ENCODE data around the gene COX4I1.

Gene COX4I1

GRCh38 chr16:85783441-85783840 lies 16.1 kb upstream of the COX4I1 start:
- H3K4me1 ChIP-seq (ENCODE audit: control insufficient read depth, insufficient read depth, low read length, unreplicated experiment), result no peaks in the 10 kb centered on the region
- no peak overlapping the region for H3K27ac ChIP-seq (ENCODE audit: low read depth, low read length)
- H3K79me2 ChIP-seq (ENCODE audit: control insufficient read depth, insufficient read depth, low read length, unreplicated experiment), result peaks cover 8% of the 10 kb centered on the region
- peaks cover 28% of the 10 kb centered on the region; the same call in 1 of the 2 replicates for H3K36me3 ChIP-seq (ENCODE audit: insufficient read depth, low read length)
- no peak overlapping the region for H2AFZ ChIP-seq (ENCODE audit: low read length, unreplicated experiment)
- no peak overlapping the region for H3K4me3 ChIP-seq (ENCODE audit: low read depth, low read length)
- no peaks in the 10 kb centered on the region for H3K27me3 ChIP-seq (ENCODE audit: insufficient read depth, low read length)

DNA sequence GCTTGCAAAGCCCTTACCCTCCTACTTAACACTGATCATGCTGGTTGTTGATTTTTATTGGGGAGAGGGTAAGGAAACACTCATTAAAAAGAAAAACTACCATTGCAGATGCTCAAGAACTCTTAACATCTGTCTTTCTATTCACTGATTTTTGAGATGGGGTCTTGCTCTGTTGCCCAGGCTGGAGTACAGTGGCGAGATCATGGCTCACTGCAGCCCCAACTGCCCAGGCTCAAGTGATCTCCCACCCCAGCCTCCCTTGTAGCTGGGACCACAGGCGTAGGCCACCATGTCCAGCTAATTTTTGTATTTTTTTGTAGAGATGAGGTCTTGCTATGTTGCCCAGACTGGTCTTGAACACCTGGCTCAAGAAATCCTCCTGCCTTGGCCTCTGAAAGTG lies 14.7 kb upstream of the COX4I1 start:
- Histone ChIP-seq H3K27ac (ENCODE audit: low read depth, low read length) (no peak overlapping the region), H3K27me3 (ENCODE audit: insufficient read depth, low read length) (no peaks in the 10 kb centered on the region), H2AFZ (ENCODE audit: low read length, unreplicated experiment) (no peak overlapping the region), H3K4me3 (ENCODE audit: low read depth, low read length) (no peak overlapping the region), H3K36me3 (ENCODE audit: insufficient read depth, low read length) (peaks cover 29% of the 10 kb centered on the region; the same call in 1 of the 2 replicates), H3K79me2 (ENCODE audit: control insufficient read depth, insufficient read depth, low read length, unreplicated experiment) (peaks cover 14% of the 10 kb centered on the region), H3K4me1 (ENCODE audit: control insufficient read depth, insufficient read depth, low read length, unreplicated experiment) (no peaks in the 10 kb centered on the region)

- Histone ChIP-seq H3K4me1 (ENCODE audit: control insufficient read depth, insufficient read depth, low read length, unreplicated experiment) (no peaks in the 10 kb centered on the region), H3K27ac (ENCODE audit: low read depth, low read length) (no peak overlapping the region), H2AFZ (ENCODE audit: low read length, unreplicated experiment) (no peak overlapping the region), H3K4me3 (ENCODE audit: low read depth, low read length) (no peak overlapping the region), H3K27me3 (ENCODE audit: insufficient read depth, low read length) (no peaks in the 10 kb centered on the region), H3K79me2 (ENCODE audit: control insufficient read depth, insufficient read depth, low read length, unreplicated experiment) (peaks cover 23% of the 10 kb centered on the region), H3K36me3 (ENCODE audit: insufficient read depth, low read length) (peaks cover 22% of the 10 kb centered on the region; the same call in 1 of the 2 replicates)
Observed at GRCh38 chr16:85785927-85786326, 13.6 kb upstream of the COX4I1 start.

- Histone ChIP-seq H2AFZ (ENCODE audit: low read length, unreplicated experiment) (no peak overlapping the region), H3K4me1 (ENCODE audit: control insufficient read depth, insufficient read depth, low read length, unreplicated experiment) (no peaks in the 10 kb centered on the region), H3K4me3 (ENCODE audit: low read depth, low read length) (no peak overlapping the region), H3K79me2 (ENCODE audit: control insufficient read depth, insufficient read depth, low read length, unreplicated experiment) (peaks cover 49% of the 10 kb centered on the region), H3K27me3 (ENCODE audit: insufficient read depth, low read length) (no peaks in the 10 kb centered on the region), H3K36me3 (ENCODE audit: insufficient read depth, low read length) (peaks cover 22% of the 10 kb centered on the region; the same call in 1 of the 2 replicates), H3K27ac (ENCODE audit: low read depth, low read length) (no peak overlapping the region)
Observed at GRCh38 chr16:85788819-85789218, 10.7 kb upstream of the COX4I1 start.

DNA sequence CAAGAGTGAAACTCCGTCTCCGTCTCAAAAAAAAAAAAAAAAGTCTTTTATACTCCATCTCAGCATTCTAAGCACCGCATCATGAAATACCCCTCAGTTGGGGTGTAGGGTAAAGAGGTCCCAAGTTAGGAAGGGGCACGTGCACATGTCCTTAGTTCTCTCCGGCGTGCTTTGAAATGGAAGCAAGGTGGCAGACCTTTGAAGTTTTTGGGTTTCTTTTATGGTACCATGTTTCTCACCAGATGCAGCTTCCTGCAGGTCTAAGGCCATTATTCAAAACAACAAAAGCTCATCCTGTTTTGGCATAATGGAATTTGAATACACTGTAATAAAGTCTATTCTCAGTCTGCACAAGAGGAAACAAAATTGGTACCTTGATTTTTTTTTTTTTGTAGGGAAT lies 9.7 kb upstream of the COX4I1 start:
- Histone ChIP-seq H2AFZ (ENCODE audit: low read length, unreplicated experiment) (no peak overlapping the region), H3K4me1 (ENCODE audit: control insufficient read depth, insufficient read depth, low read length, unreplicated experiment) (no peaks in the 10 kb centered on the region), H3K27ac (ENCODE audit: low read depth, low read length) (no peak overlapping the region), H3K4me3 (ENCODE audit: low read depth, low read length) (no peak overlapping the region), H3K79me2 (ENCODE audit: control insufficient read depth, insufficient read depth, low read length, unreplicated experiment) (peaks cover 55% of the 10 kb centered on the region), H3K27me3 (ENCODE audit: insufficient read depth, low read length) (no peaks in the 10 kb centered on the region), H3K36me3 (ENCODE audit: insufficient read depth, low read length) (peaks cover 22% of the 10 kb centered on the region; the same call in 1 of the 2 replicates)

GRCh38 chr16:85793662-85794298 lies 5.7 kb upstream of the COX4I1 start:
- no peak overlapping the region for H2AFZ ChIP-seq (ENCODE audit: low read length, unreplicated experiment)
- no peak overlapping the region for H3K27ac ChIP-seq (ENCODE audit: low read depth, low read length)
- peaks cover 7% of the 10 kb centered on the region; the same call in 1 of the 2 replicates for H3K36me3 ChIP-seq (ENCODE audit: insufficient read depth, low read length)
- peaks cover 6% of the 10 kb centered on the region for H3K4me1 ChIP-seq (ENCODE audit: control insufficient read depth, insufficient read depth, low read length, unreplicated experiment)
- peaks cover 91% of the 10 kb centered on the region for H3K79me2 ChIP-seq (ENCODE audit: control insufficient read depth, insufficient read depth, low read length, unreplicated experiment)
- H3K27me3 ChIP-seq (ENCODE audit: insufficient read depth, low read length), result no peaks in the 10 kb centered on the region
- H3K4me3 ChIP-seq (ENCODE audit: low read depth, low read length), result no peak overlapping the region

DNA sequence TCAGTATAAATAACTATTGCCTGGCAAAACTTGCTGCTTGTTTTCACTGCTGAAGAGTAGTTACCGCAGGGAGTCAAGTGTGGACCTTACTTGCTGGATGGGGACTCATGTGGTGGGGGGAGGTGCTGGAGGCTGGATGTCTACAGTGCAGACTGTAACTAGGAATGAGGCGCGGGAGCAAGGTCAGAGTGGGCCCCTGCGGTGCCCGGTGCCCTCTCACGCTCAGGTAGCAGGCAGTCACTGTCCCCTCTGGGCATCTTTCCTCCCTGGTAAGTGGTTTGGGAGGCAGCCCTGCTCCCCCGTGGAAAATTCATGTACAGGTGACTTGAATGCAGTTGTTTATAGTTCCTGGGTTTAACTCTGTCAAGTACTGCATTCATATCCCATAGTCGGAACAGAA lies 4.8 kb upstream of the COX4I1 start:
- H2AFZ ChIP-seq (ENCODE audit: low read length, unreplicated experiment), result no peak overlapping the region
- no peaks in the 10 kb centered on the region for H3K27me3 ChIP-seq (ENCODE audit: insufficient read depth, low read length)
- H3K27ac ChIP-seq (ENCODE audit: low read depth, low read length), result no peak overlapping the region
- H3K36me3 ChIP-seq (ENCODE audit: insufficient read depth, low read length), result 0 out of 2 replicates have a peak, but pooled peaks cover 4% of the 10 kb centered on the region
- H3K4me3 ChIP-seq (ENCODE audit: low read depth, low read length), result no peak overlapping the region
- H3K79me2 ChIP-seq (ENCODE audit: control insufficient read depth, insufficient read depth, low read length, unreplicated experiment), result peaks cover 95% of the 10 kb centered on the region
- H3K4me1 ChIP-seq (ENCODE audit: control insufficient read depth, insufficient read depth, low read length, unreplicated experiment), result peaks cover 6% of the 10 kb centered on the region

- Histone ChIP-seq H3K4me1 (ENCODE audit: control insufficient read depth, insufficient read depth, low read length, unreplicated experiment) (peaks cover 13% of the 10 kb centered on the region), H3K36me3 (ENCODE audit: insufficient read depth, low read length) (peaks cover 6% of the 10 kb centered on the region), H3K79me2 (ENCODE audit: control insufficient read depth, insufficient read depth, low read length, unreplicated experiment) (peaks cover 99% of the 10 kb centered on the region), H3K27me3 (ENCODE audit: insufficient read depth, low read length) (no peaks in the 10 kb centered on the region), H3K27ac (ENCODE audit: low read depth, low read length) (no peak overlapping the region), H2AFZ (ENCODE audit: low read length, unreplicated experiment) (no peak overlapping the region), H3K4me3 (ENCODE audit: low read depth, low read length) (no peak overlapping the region)
Observed at GRCh38 chr16:85796152-85796551, 3.3 kb upstream of the COX4I1 start.

DNA sequence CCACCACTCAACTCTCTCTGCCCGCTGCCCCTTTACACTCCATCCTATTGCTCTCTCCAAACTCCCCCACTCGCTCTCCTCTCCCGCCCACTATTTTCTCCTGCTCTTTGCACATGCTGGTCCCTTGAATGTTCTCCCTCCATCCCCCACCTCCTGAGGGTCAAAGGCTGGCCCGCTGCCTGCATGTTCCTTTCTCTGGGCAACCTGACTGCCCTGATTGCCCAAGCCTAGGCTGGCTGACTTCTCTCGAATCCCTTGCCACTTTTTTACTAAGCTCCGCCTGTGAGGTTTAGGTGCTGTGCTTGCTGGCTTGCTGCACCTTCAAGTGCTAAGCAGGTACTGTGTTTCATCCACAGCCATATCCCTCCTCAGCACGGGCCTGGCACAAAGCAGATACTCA lies 2.9 kb upstream of the COX4I1 start:
- Histone ChIP-seq H3K27me3 (ENCODE audit: insufficient read depth, low read length) (no peaks in the 10 kb centered on the region), H3K79me2 (ENCODE audit: control insufficient read depth, insufficient read depth, low read length, unreplicated experiment) (peaks cover 100% of the 10 kb centered on the region), H3K27ac (ENCODE audit: low read depth, low read length) (no peak overlapping the region), H2AFZ (ENCODE audit: low read length, unreplicated experiment) (no peak overlapping the region), H3K36me3 (ENCODE audit: insufficient read depth, low read length) (peaks cover 10% of the 10 kb centered on the region), H3K4me3 (ENCODE audit: low read depth, low read length) (no peak overlapping the region), H3K4me1 (ENCODE audit: control insufficient read depth, insufficient read depth, low read length, unreplicated experiment) (peaks cover 15% of the 10 kb centered on the region)

DNA sequence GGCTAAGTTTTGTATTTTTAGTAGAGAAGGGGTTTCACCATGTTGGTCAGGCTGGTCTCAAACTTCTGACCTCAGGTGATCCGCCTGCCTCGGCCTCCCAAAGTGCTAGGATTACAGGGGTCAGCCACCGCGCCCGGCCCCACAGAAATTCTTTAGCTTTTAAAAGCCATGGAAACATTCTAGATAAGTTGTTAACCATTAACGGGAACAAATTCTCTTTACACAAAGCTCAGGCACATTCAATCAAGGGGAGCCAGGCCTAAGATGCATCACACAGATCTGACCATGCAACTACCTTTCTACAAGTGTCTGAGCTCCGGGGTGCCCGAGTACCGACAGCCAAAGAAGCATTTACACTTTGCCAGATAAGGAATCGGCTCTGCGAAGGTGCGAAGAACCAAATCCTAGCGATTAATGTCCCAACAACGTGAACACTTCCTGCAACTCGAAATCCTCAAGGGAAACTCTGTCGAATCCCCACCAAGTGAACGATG lies 1.2 kb upstream of the COX4I1 start:
- no peaks in the 10 kb centered on the region for H3K27me3 ChIP-seq (ENCODE audit: insufficient read depth, low read length)
- no peak overlapping the region; the same call in 1 of the 2 replicates for H3K27ac ChIP-seq (ENCODE audit: low read depth, low read length)
- peaks cover 15% of the 10 kb centered on the region for H3K4me1 ChIP-seq (ENCODE audit: control insufficient read depth, insufficient read depth, low read length, unreplicated experiment)
- H3K4me3 ChIP-seq (ENCODE audit: low read depth, low read length), result peak overlapping the region; percentile 83
- peaks cover 95% of the 10 kb centered on the region for H3K79me2 ChIP-seq (ENCODE audit: control insufficient read depth, insufficient read depth, low read length, unreplicated experiment)
- peaks cover 27% of the 10 kb centered on the region for H3K36me3 ChIP-seq (ENCODE audit: insufficient read depth, low read length)
- H2AFZ ChIP-seq (ENCODE audit: low read length, unreplicated experiment), result no peak overlapping the region

- Histone ChIP-seq H3K36me3 (ENCODE audit: insufficient read depth, low read length) (peaks cover 31% of the 10 kb centered on the region), H3K27me3 (ENCODE audit: insufficient read depth, low read length) (no peaks in the 10 kb centered on the region), H3K27ac (ENCODE audit: low read depth, low read length) (peak overlapping the region; percentile 72; the same call in 1 of the 2 replicates), H3K4me1 (ENCODE audit: control insufficient read depth, insufficient read depth, low read length, unreplicated experiment) (peaks cover 15% of the 10 kb centered on the region), H2AFZ (ENCODE audit: low read length, unreplicated experiment) (peak overlapping the region; percentile 39), H3K4me3 (ENCODE audit: low read depth, low read length) (peak overlapping the region; percentile 83), H3K79me2 (ENCODE audit: control insufficient read depth, insufficient read depth, low read length, unreplicated experiment) (peaks cover 91% of the 10 kb centered on the region)
Observed at GRCh38 chr16:85798901-85799496, 496 bp upstream of the COX4I1 start.
